Stimulated activated CD4-positive, alpha-beta T cell treated with anti-CD3 and anti-CD28 coated beads, Interleukin-4, amount 100 ng/mL, for 24 hours (primary cell): ENCODE data around the gene MAP3K20.
A peak's percentile ranks its signal among the peaks of the same experiment; 100 is the strongest.
"Not testable (repeated sequence)": the region's sequence is repeated elsewhere in the genome, so short reads cannot be mapped to it uniquely, and the experiment has no call there.

Source experiments
- DNase-seq: peaks from one replicate; pipeline ENCODE4 v3.0.0-alpha.2; 2020

Gene MAP3K20

GRCh38 chr2:173126819-173127218 is 51.2 kb downstream of the MAP3K20 start:
- no peak for DNase-seq

- DNase-seq: not testable (repeated sequence)
Measured at GRCh38 chr2:173128132-173128531, 52.5 kb downstream of the MAP3K20 start.

GRCh38 chr2:173130496-173131465 is 55.1 kb downstream of the MAP3K20 start:
- no peak for DNase-seq

- DNase-seq: no peak
Measured at GRCh38 chr2:173132531-173132930, 56.9 kb downstream of the MAP3K20 start.

- DNase-seq: no peak
Measured at GRCh38 chr2:173134703-173135102, 59.1 kb downstream of the MAP3K20 start.

GRCh38 chr2:173136067-173136466 is 60.4 kb downstream of the MAP3K20 start:
- no peak for DNase-seq

GRCh38 chr2:173136599-173136998 is 61.0 kb downstream of the MAP3K20 start:
- no peak for DNase-seq

- DNase-seq: no peak
Measured at GRCh38 chr2:173137610-173138009, 62.0 kb downstream of the MAP3K20 start.

GRCh38 chr2:173138962-173139361 is 63.3 kb downstream of the MAP3K20 start:
- no peak for DNase-seq

GRCh38 chr2:173141666-173142065 is 66.0 kb downstream of the MAP3K20 start:
- no peak for DNase-seq

GRCh38 chr2:173145454-173145853 is 69.8 kb downstream of the MAP3K20 start:
- no peak for DNase-seq

GRCh38 chr2:173146590-173146989 is 70.9 kb downstream of the MAP3K20 start:
- no peak for DNase-seq

GRCh38 chr2:173148520-173148919 is 72.9 kb downstream of the MAP3K20 start:
- DNase-seq: no peak

GRCh38 chr2:173149491-173149890 is 73.8 kb downstream of the MAP3K20 start:
- peak; percentile 50 for DNase-seq

- DNase-seq: no peak
Measured at GRCh38 chr2:173150087-173150486, 74.4 kb downstream of the MAP3K20 start.

- DNase-seq: no peak
Measured at GRCh38 chr2:173150963-173151362, 75.3 kb downstream of the MAP3K20 start.

GRCh38 chr2:173151671-173152401 is 76.2 kb downstream of the MAP3K20 start:
- DNase-seq: no peak

GRCh38 chr2:173153301-173153885 is 77.7 kb downstream of the MAP3K20 start:
- DNase-seq: no peak

- no peak for DNase-seq
Measured at GRCh38 chr2:173157676-173158293, 82.1 kb downstream of the MAP3K20 start.

- no peak for DNase-seq
Measured at GRCh38 chr2:173159791-173160463, 84.3 kb downstream of the MAP3K20 start.

GRCh38 chr2:173160618-173161017 is 85.0 kb downstream of the MAP3K20 start:
- DNase-seq: no peak

- DNase-seq: no peak
Measured at GRCh38 chr2:173161040-173161439, 85.4 kb downstream of the MAP3K20 start.
